ENCODE data around the gene TLN1.

The TLN1 gene

DNA sequence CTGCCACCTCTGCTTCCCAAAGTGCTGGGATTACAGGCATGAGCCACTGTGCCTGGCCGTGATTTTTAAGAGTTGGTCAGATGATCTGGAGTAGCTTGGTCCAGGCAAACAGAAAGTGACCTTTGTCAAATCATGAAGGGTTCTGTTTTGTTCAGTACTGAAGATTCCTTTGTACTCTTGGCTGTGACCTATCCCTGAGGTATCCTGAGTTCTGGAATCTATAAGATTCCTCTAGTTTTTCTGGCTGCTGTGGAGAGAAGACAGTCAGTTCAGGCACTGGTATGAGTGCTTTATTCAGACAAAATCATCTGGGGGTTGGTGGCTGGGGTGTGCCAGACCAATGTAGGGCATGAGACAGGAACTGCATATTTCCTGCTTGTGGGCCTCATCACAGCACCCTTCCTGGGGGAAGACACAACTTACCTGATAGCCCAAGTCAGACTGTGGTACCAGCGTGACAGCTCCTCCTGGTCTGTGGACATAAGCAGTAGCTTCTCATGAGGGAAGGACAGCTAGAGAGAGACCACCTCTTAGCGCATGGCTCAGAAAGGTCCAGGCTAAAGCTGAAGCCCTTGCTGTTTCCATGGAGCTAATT lies 70.1 kb downstream of the TLN1 start:
- no peak for DNase-seq (ENCODE audit: low spot score)

DNA sequence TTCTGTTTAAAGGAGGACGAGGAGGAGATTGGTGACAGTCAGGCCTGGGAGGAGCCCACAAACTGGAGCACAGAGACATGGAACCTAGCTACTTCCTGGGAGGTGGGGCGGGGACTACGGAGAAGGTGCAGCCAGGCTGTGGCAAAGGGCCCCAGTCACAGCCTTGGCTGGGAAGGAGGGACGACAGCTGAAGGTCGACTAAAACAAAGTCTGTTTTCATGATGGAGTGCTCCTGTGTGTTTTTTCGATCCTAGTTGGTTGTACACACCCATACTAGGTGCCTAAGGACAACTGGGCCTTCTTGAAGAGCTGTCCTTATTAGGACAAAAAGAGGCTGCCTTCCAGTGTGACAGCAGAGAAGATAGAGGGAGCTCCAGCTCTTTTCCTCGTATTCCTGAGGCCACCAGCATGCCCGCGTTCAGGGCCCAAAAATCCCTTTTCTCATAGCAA lies 71.0 kb downstream of the TLN1 start:
- DNase-seq (ENCODE audit: low spot score): no peak

GRCh38 chr9:35659340-35659739 lies 72.7 kb downstream of the TLN1 start:
- no peak for DNase-seq (ENCODE audit: low spot score)

GRCh38 chr9:35658968-35659220 lies 73.1 kb downstream of the TLN1 start:
- no peak for DNase-seq (ENCODE audit: low spot score)

DNA sequence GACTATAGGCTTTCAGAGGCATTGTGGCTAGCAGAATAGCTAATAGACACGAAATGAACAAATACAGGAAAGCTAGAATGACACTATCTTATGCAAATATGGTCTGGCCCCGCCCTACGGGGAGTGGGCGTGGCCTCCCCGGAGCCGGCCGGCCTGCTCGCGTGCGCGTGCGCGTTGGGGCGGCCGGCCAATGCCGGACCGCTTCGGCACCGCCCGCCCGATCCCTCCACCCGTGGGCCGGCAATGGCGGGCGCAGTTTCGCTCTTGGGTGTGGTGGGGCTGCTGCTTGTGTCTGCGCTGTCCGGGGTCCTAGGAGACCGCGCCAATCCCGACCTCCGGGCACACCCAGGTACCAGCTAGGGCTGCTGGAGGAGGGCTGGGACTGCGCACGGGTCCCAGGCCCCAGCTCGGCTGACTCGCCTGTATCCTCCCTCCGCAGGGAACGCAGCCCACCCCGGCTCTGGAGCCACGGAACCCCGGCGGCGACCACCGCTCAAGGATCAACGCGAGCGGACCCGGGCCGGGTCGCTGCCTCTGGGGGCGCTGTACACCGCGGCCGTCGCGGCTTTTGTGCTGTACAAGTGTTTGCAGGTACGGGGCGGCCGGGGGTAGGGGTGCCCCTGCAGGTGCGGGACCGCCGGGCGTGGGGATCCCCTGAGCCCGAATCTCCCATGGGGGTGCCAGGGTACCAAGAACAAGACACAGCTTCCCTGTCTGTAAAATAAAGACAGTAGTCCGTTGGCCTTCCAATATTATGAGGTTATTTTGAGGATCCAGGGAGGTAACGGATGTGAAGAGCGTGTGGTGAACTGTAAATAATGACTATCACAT lies 73.6 kb downstream of the TLN1 start, which contains the start of gene CCDC107:
CCDC107 (plus strand) TSS at position 156 of the 831 bp plus-strand sequence; CDS start at position 244, 88 bp downstream.
- DNase-seq (ENCODE audit: low spot score): peak; percentile 99

GRCh38 chr9:35657546-35658136 lies 74.4 kb downstream of the TLN1 start, which contains the start of gene RMRP:
Gene RMRP, minus strand, starts transcription at chr9:35658019.
- DNase-seq (ENCODE audit: low spot score): peak; percentile 90

DNA sequence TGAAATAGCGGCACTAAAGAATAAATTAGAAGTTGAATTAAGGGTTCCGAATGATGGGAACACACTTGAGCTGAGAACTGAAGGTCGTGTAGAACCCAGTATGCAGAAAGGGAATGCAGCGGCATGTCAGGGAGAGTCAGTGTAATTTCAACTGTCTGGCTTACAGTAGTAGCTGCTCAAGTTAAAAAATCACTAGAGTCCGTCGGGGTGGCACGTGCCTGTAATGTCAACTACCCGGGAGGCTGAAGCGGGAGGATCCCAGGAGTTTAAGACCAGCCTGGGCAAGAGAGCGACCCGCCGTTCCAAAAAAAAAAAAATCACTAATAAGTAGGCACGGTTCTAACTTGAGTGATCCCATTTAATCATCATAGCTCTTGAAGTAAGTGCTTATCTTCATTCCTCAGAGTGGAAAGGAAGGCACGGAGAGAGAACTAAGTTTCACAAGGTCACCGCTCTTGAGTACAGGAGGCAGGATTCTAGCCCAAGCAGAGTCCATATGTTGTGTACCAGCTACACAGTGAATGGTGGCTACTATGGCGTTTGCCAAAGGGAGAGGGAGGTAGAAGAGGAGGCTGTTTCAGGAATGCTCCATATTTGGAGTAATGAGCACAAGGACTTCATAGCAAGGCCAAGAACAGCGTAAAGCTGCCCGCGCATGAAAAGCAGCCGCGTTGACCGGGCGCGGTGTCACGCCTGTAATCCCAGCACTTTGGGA lies 75.0 kb downstream of the TLN1 start:
- peak; percentile 53 for DNase-seq (ENCODE audit: low spot score)

- no peak for DNase-seq (ENCODE audit: low spot score)
Measured at GRCh38 chr9:35656348-35656747, 75.6 kb downstream of the TLN1 start.

- no peak for DNase-seq (ENCODE audit: low spot score)
Measured at GRCh38 chr9:35653611-35654010, 78.4 kb downstream of the TLN1 start.

DNA sequence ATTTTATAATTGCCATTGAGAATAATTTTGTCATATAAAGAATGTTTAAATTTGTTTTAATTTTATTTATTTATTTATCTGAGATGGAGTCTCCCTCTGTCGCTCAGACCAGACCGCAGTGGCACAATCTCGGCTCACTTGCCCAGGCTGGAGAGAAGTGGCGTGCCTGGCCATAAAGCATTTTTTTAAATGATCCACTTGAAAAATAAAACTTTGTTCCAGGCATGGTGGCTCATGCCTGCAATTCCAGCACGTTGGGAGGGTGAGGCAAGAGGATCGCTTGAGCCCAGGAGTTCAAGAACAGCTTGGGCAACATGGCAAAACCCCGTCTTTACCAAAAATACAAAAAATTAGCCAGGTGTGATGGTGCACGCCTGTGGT lies 79.2 kb downstream of the TLN1 start:
- DNase-seq (ENCODE audit: low spot score): no peak

DNA sequence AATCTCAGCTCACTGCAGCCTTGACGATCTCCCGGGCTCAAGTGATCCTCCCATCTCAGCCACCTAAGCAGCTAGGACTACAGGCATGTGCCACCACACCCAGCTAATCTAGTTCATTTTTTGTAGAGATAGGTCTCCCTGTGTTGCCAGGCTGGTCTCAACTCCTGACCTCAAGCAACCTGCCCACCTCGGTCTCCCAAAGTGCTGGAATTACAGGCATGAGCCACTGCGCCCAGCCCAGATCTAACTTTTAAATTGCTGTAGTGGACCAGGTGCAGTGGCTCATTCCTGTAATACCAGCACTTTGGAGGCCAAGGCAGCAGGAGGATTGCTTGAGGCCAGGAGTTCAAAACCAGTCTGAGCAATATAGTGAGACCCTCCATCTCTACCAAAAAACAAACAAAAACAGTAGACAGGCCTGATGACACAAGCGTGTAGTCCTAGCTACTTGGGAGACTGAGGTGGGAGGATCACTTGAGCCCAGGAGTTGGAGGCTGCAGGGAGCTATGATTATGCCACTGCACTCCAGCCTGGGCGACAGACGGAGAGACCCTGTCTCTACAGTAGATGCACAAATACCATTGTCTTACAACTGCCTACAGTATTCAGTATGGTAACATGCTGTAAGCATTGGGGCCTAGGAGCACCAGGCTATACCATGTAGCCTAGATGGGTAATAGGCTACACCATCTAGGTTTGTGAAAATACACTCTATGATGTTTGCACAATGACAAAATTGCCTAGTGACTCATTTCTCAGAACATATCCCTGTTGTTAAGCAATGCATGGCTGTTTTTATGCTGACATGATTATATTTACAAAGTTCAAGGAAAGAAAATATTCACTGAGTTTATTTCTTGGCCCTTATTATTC lies 79.8 kb downstream of the TLN1 start:
- DNase-seq (ENCODE audit: low spot score): no peak

DNA sequence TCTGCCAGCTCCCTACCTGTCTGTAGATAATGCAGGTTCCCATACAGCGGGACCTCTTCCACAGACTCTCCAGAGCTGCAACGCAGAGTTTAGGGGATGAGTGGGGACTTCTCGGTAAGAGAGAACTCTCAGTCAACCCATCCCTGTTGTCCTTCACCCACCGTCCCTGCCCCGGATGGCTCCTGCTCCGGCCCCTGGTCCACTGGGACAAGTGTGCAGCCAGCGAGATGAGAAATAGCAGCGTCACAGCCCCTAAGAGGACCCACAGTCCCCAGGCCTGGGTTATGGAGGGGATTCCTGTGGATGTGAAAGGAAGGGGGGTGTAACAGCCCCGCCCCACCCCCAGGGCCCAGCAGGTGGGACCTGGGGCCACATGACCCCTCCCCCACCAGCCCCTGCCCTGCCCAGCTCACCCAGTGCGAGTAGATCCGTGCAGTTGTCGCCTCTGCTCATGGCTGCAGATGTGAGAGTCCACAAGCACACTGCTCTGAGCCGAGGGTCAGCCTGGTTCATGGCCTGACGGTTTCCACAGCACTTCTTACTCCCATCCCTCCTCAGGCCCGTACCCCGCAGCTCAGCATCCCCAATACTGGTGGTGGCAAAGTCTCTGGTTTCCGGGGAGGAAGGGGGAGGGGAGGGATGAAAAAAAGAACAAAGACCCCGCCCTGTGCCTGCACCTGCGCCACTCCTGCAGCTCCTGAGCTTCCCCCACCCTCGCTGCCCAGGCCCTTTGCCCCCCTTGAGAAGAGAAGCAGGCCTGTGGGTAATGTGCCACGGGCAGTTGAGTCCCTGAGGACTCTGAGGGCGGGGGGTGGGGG lies 81.4 kb downstream of the TLN1 start, which contains the start of gene SIT1:
SIT1 (minus strand) TSS at position 591 of the 818 bp plus-strand sequence; CDS start at position 513, 78 bp downstream.
- no peak for DNase-seq (ENCODE audit: low spot score)

DNA sequence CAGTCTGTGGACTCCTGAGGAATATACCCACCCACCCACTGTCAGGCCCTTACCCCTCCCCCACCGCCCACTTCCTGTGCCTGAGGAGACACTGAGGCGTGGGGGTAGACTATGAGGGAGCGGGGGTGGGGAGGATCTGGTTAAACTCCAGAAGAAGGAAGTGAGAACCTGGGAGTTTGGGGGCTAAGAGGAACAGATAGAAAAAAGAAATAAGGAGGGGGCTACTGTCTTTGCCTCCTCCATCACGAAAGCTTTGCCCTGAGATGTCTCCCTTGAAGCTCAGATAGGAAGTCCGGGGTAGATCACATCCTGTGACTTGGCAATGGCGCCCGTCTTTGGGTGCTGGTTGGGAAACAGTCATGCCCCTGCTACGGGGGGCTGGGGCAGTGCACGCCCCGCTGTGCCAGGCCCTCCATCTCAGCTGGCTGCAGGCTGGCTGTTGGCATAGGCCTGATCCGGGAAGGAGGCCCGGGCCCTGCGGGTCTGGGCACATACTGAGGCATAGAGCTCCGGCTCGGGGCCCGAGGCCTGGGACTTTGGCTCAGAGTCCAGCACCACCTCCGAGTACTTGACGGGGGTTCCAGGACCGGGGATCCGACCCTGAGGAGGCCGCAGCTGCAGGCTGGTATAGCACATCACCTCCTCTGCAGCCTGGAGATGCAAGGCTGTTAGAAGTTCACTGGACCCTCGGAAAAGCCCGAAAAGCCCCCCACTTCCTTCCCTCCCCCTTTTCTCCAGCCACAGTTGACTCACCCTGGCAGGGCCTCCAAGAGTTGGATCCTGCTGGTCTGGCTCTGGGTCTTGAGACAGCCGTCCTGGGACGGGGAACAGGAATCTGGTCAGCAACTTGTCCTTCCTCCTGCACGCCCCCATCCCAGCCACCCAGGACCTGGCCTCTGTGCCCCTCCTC lies 82.3 kb downstream of the TLN1 start:
- DNase-seq (ENCODE audit: low spot score): no peak

Measured in D341Med (cell line).